SIG-M5 (cell line): ENCODE results near the gene MYO5A.
A peak's percentile ranks its signal among the peaks of the same experiment; 100 is the strongest.
"Not testable (repeated sequence)": the region's sequence is repeated elsewhere in the genome, so short reads cannot be mapped to it uniquely, and the experiment has no call there.

Experiments used
- DNase-seq: peaks from one replicate; lab custom pipeline; 2025; lab: John Stamatoyannopoulos, UW

The MYO5A gene

GRCh38 chr15:52463638-52464037 is 65.0 kb downstream of the MYO5A start:
- no peak for DNase-seq

GRCh38 chr15:52462806-52463360 is 65.8 kb downstream of the MYO5A start:
- DNase-seq, result no peak

- DNase-seq, result not testable (repeated sequence)
Measured at GRCh38 chr15:52459701-52460100, 69.0 kb downstream of the MYO5A start.

- not testable (repeated sequence) for DNase-seq
Measured at GRCh38 chr15:52459265-52459664, 69.4 kb downstream of the MYO5A start.

GRCh38 chr15:52448011-52448890 is 80.4 kb downstream of the MYO5A start:
- DNase-seq, result no peak

GRCh38 chr15:52445954-52446353 is 82.7 kb downstream of the MYO5A start:
- DNase-seq, result no peak

- no peak for DNase-seq
Measured at GRCh38 chr15:52445553-52445952, 83.1 kb downstream of the MYO5A start.

- DNase-seq, result not testable (repeated sequence)
Measured at GRCh38 chr15:52443205-52443604, 85.5 kb downstream of the MYO5A start.

- DNase-seq, result no peak
Measured at GRCh38 chr15:52441841-52442240, 86.8 kb downstream of the MYO5A start.

- DNase-seq, result no peak
Measured at GRCh38 chr15:52440946-52441345, 87.7 kb downstream of the MYO5A start.

- DNase-seq, result no peak
Measured at GRCh38 chr15:52440414-52440813, 88.3 kb downstream of the MYO5A start.

GRCh38 chr15:52439470-52439869 is 89.2 kb downstream of the MYO5A start:
- DNase-seq, result no peak

- DNase-seq, result not testable (repeated sequence)
Measured at GRCh38 chr15:52439042-52439441, 89.6 kb downstream of the MYO5A start.

- peak; percentile 79 for DNase-seq
Measured at GRCh38 chr15:52438047-52438446, 90.6 kb downstream of the MYO5A start.

- no peak for DNase-seq
Measured at GRCh38 chr15:52437646-52438045, 91.0 kb downstream of the MYO5A start.

GRCh38 chr15:52436981-52437380 is 91.7 kb downstream of the MYO5A start:
- DNase-seq, result no peak

GRCh38 chr15:52434885-52435284 is 93.8 kb downstream of the MYO5A start:
- no peak for DNase-seq

- no peak for DNase-seq
Measured at GRCh38 chr15:52428297-52428696, 100.4 kb downstream of the MYO5A start.

GRCh38 chr15:52427804-52428203 is 100.9 kb downstream of the MYO5A start:
- DNase-seq, result no peak

- DNase-seq, result no peak
Measured at GRCh38 chr15:52424856-52425431, 103.7 kb downstream of the MYO5A start.

- no peak for DNase-seq
Measured at GRCh38 chr15:52423852-52424251, 104.8 kb downstream of the MYO5A start.

GRCh38 chr15:52422001-52422400 is 106.7 kb downstream of the MYO5A start:
- DNase-seq, result no peak

GRCh38 chr15:52421029-52421428 is 107.7 kb downstream of the MYO5A start:
- no peak for DNase-seq
